DOHH2 (cell line): ENCODE data around the gene CDH4.

ENCODE experiments used
- H3F3A ChIP-seq: fragments of 200-600 bp; sonication (generic), shearing (Covaris generic); 2 replicates; pipeline ENCODE4 v1.6.0; 2016; ENCODE audit warnings: antibody characterized with exemption, mild to moderate bottlenecking; ENCODE audit not compliant: control insufficient read depth, insufficient read depth
- H3K27ac ChIP-seq: fragments of 200-600 bp; sonication (generic); 2 replicates; pipeline ENCODE4 v1.5.1; 2014; ENCODE audit warnings: low read depth, mild to moderate bottlenecking, low read length, moderate library complexity
- H3K27me3 ChIP-seq: fragments of 200-600 bp; sonication (generic); 2 replicates; pipeline ENCODE4 v1.6.1; 2014; ENCODE audit warnings: mild to moderate bottlenecking, low read length, mixed read lengths; ENCODE audit not compliant: control insufficient read depth
- H3K36me3 ChIP-seq: fragments of 200-600 bp; sonication (generic); 2 replicates; pipeline ENCODE4 v1.6.1; 2014; ENCODE audit warnings: mild to moderate bottlenecking, low read length, moderate library complexity, mixed read lengths; ENCODE audit not compliant: control insufficient read depth
- H3K4me1 ChIP-seq: fragments of 200-600 bp; sonication (generic); 2 replicates; pipeline ENCODE4 v1.6.1; 2014; ENCODE audit warnings: mild to moderate bottlenecking, low read length, mixed read lengths; ENCODE audit not compliant: control insufficient read depth
- H3K4me2 ChIP-seq: fragments of 200-600 bp; sonication (generic); 2 replicates; pipeline ENCODE4 v1.6.0; 2014; ENCODE audit warnings: mild to moderate bottlenecking, low read length, moderate library complexity
- H3K4me3 ChIP-seq: fragments of 200-600 bp; sonication (generic); 2 replicates; pipeline ENCODE4 v1.5.1; 2014; ENCODE audit warnings: mild to moderate bottlenecking, low read length, mixed read lengths
- H3K79me2 ChIP-seq: fragments of 200-600 bp; sonication (generic); 2 replicates; pipeline ENCODE4 v1.6.1; 2014; ENCODE audit warnings: mild to moderate bottlenecking, low read length, mixed read lengths; ENCODE audit not compliant: control insufficient read depth
- H3K9me2 ChIP-seq: fragments of 200-600 bp; sonication (generic); replicated peaks from 2 replicates; pipeline ENCODE4 v1.6.1; 2014; ENCODE audit warnings: mild to moderate bottlenecking, low read length, mixed read lengths; ENCODE audit not compliant: control insufficient read depth
- H3K9me3 ChIP-seq: fragments of 200-600 bp; sonication (generic); 2 replicates; pipeline ENCODE4 v1.6.1; 2014; ENCODE audit warnings: antibody characterized with exemption, low read length, mixed read lengths; ENCODE audit not compliant: control insufficient read depth, insufficient read depth
- H4K20me1 ChIP-seq: fragments of 200-600 bp; sonication (generic); 2 replicates; pipeline ENCODE4 v1.6.0; 2014; ENCODE audit warnings: low read depth, mild to moderate bottlenecking, antibody characterized with exemption, low read length, moderate library complexity; ENCODE audit not compliant: control insufficient read depth, insufficient read depth
- CTCF ChIP-seq: fragments of 200-600 bp; sonication (generic); IDR thresholded peaks from one replicate; pipeline ENCODE4 v1.5.1; 2014; ENCODE audit warnings: antibody characterized with exemption, mild to moderate bottlenecking, low read depth, low read length; ENCODE audit not compliant: poor library complexity, severe bottlenecking
- EZH2phosphoT487 ChIP-seq: fragments of 200-600 bp; sonication (generic); IDR thresholded peaks from 2 replicates; pipeline ENCODE4 v1.6.1; 2017; ENCODE audit warnings: borderline replicate concordance, mild to moderate bottlenecking, antibody characterized with exemption, low read length, moderate library complexity, mixed read lengths

Gene CDH4

GRCh38 chr20:61300709-61301108, 48.6 kb downstream of the CDH4 start:
- H3K4me3 ChIP-seq: no peak overlapping the region
- H4K20me1 ChIP-seq: no peaks in the 10 kb centered on the region
- H3F3A ChIP-seq: no peaks in the 10 kb centered on the region
- TF ChIP-seq EZH2phosphoT487: no peak
- no peak for TF ChIP-seq CTCF
- H3K79me2 ChIP-seq: no peaks in the 10 kb centered on the region
- no peaks in the 10 kb centered on the region for H3K36me3 ChIP-seq
- no peak overlapping the region for H3K4me2 ChIP-seq
- no peaks in the 10 kb centered on the region for H3K4me1 ChIP-seq
- H3K9me2 ChIP-seq: no peaks in the 10 kb centered on the region
- no peaks in the 10 kb centered on the region for H3K9me3 ChIP-seq
- no peaks in the 10 kb centered on the region for H3K27me3 ChIP-seq
- H3K27ac ChIP-seq: no peak overlapping the region

- H3K9me3 ChIP-seq: no peaks in the 10 kb centered on the region
- no peak overlapping the region for H3K27ac ChIP-seq
- no peaks in the 10 kb centered on the region for H3K27me3 ChIP-seq
- H3K4me2 ChIP-seq: no peak overlapping the region
- no peaks in the 10 kb centered on the region for H3K4me1 ChIP-seq
- no peaks in the 10 kb centered on the region for H3F3A ChIP-seq
- no peaks in the 10 kb centered on the region for H3K36me3 ChIP-seq
- H3K4me3 ChIP-seq: no peak overlapping the region
- H4K20me1 ChIP-seq: no peaks in the 10 kb centered on the region
- TF ChIP-seq CTCF (no peak), EZH2phosphoT487 (no peak)
- no peaks in the 10 kb centered on the region for H3K79me2 ChIP-seq
- H3K9me2 ChIP-seq: no peaks in the 10 kb centered on the region
Measured at GRCh38 chr20:61301711-61302525, 49.9 kb downstream of the CDH4 start.

GRCh38 chr20:61303217-61303616, 51.2 kb downstream of the CDH4 start:
- Histone ChIP-seq H3K4me1 (no peaks in the 10 kb centered on the region), H3F3A (no peaks in the 10 kb centered on the region), H3K36me3 (no peaks in the 10 kb centered on the region), H3K27ac (no peak overlapping the region), H3K4me3 (no peak overlapping the region), H3K9me3 (no peaks in the 10 kb centered on the region), H3K27me3 (no peaks in the 10 kb centered on the region), H3K9me2 (no peaks in the 10 kb centered on the region), H3K79me2 (no peaks in the 10 kb centered on the region), H4K20me1 (no peaks in the 10 kb centered on the region), H3K4me2 (no peak overlapping the region)
- TF ChIP-seq EZH2phosphoT487 (no peak), CTCF (no peak)
